RWPE2 (cell line): Measurements from ENCODE around the gene IL25.

Source experiments
- ATAC-seq: fragments of 200-7000 bp; cut with Tn5 transposase; 3 replicates; pipeline ENCODE4 v1.9.1; 2021; ENCODE audit warnings: low read depth
- DNase-seq: peaks from one replicate; pipeline ENCODE4 v3.0.0-alpha.2; 2020; ENCODE audit warnings: low spot score
- H3K27ac ChIP-seq: fragments of 450-650 bp; 2 replicates; pipeline ENCODE4 v1.5.1; 2017; ENCODE audit warnings: mild to moderate bottlenecking; ENCODE audit not compliant: poor library complexity, severe bottlenecking
- H3K27me3 ChIP-seq: fragments of 250-450 bp; sonication (Bioruptor Pico); 2 replicates; pipeline ENCODE4 v1.5.1; 2021; ENCODE audit warnings: mild to moderate bottlenecking, moderate library complexity; ENCODE audit not compliant: insufficient read depth, poor library complexity, severe bottlenecking
- H3K36me3 ChIP-seq: fragments of 250-450 bp; sonication (Bioruptor Pico); 2 replicates; pipeline ENCODE4 v1.5.1; 2020; ENCODE audit warnings: low read depth, mild to moderate bottlenecking, moderate library complexity
- H3K4me1 ChIP-seq: fragments of 250-450 bp; sonication (Bioruptor Pico); 2 replicates; pipeline ENCODE4 v1.5.1; 2021; ENCODE audit warnings: mild to moderate bottlenecking, moderate library complexity; ENCODE audit not compliant: insufficient read depth, poor library complexity, severe bottlenecking
- H3K4me3 ChIP-seq: fragments of 250-450 bp; sonication (Bioruptor Pico); 2 replicates; pipeline ENCODE4 v1.5.1; 2021; ENCODE audit warnings: mild to moderate bottlenecking, moderate library complexity; ENCODE audit not compliant: severe bottlenecking
- H3K9me3 ChIP-seq: fragments of 250-450 bp; sonication (Bioruptor Pico); 2 replicates; pipeline ENCODE4 v1.5.1; 2021; ENCODE audit warnings: mild to moderate bottlenecking, moderate library complexity; ENCODE audit not compliant: severe bottlenecking
- CTCF ChIP-seq: fragments of 450-650 bp; IDR thresholded peaks from one replicate; pipeline ENCODE4 v1.5.1; 2017; ENCODE audit warnings: mild to moderate bottlenecking, moderate library complexity; ENCODE audit not compliant: poor library complexity, severe bottlenecking

IL25 gene

GRCh38 chr14:23411563-23412525 lies 39.2 kb downstream of the IL25 start:
- TF ChIP-seq CTCF, result no peak
- Histone ChIP-seq H3K36me3 (no peaks in the 10 kb centered on the region), H3K9me3 (no peaks in the 10 kb centered on the region), H3K27ac (no peak overlapping the region), H3K4me3 (no peak overlapping the region), H3K4me1 (no peaks in the 10 kb centered on the region), H3K27me3 (no peaks in the 10 kb centered on the region)
- DNase-seq (no peak), ATAC-seq (no peak)

DNA sequence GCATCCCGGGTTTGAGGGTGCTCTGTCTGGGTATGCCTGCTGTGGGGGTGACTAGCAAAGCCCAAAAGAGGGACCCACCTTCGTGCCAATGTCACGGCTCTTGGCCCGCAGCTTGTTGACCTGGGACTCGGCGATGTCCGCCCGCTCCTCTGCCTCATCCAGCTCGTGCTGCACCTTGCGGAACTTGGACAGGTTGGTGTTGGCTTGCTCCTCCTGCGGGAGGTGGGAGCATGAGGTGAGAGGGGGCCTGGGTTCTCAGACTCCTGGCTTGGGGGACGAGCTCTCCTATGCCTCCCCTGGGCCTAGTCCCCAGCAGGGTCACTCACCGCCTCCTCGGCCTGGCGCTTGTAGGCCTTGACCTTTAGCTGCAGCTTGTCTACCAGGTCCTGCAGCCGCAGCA lies 41.1 kb downstream of the IL25 start:
- Histone ChIP-seq H3K27me3 (no peaks in the 10 kb centered on the region), H3K27ac (no peak overlapping the region), H3K36me3 (no peaks in the 10 kb centered on the region), H3K4me1 (no peaks in the 10 kb centered on the region), H3K9me3 (no peaks in the 10 kb centered on the region), H3K4me3 (no peak overlapping the region)
- no peak for TF ChIP-seq CTCF
- DNase-seq (no peak), ATAC-seq (no peak)

- no peak for TF ChIP-seq CTCF
- Histone ChIP-seq H3K9me3 (no peaks in the 10 kb centered on the region), H3K27me3 (no peaks in the 10 kb centered on the region), H3K4me3 (no peak overlapping the region), H3K36me3 (no peaks in the 10 kb centered on the region), H3K27ac (no peak overlapping the region), H3K4me1 (no peaks in the 10 kb centered on the region)
- DNase-seq (no peak), ATAC-seq (no peak)
Measured at GRCh38 chr14:23414254-23414653, 41.6 kb downstream of the IL25 start.

GRCh38 chr14:23414906-23415820 lies 42.6 kb downstream of the IL25 start:
- no peak overlapping the region for H3K4me3 ChIP-seq
- no peaks in the 10 kb centered on the region for H3K9me3 ChIP-seq
- no peak for DNase-seq
- TF ChIP-seq CTCF, result no peak
- H3K36me3 ChIP-seq, result no peaks in the 10 kb centered on the region
- no peak overlapping the region for H3K27ac ChIP-seq
- H3K4me1 ChIP-seq, result no peaks in the 10 kb centered on the region
- no peak for ATAC-seq
- H3K27me3 ChIP-seq, result no peaks in the 10 kb centered on the region
